RCC 7860 (cell line): Measurements from ENCODE around the gene UBE2J2.

ENCODE experiments used
- DNase-seq: peaks from one replicate; pipeline ENCODE4 v3.0.0-alpha.2; 2015; ENCODE audit warnings: low spot score
- FAIRE-seq: peaks from 2 replicates; lab custom pipeline; 2012; peaks lifted over from hg19 to GRCh38; lab: Jason Lieb, UNC

Gene UBE2J2

GRCh38 chr1:1282998-1283397, 9.3 kb upstream of the UBE2J2 start:
- no peak for FAIRE-seq
- DNase-seq, result peak; percentile 41

GRCh38 chr1:1281533-1282321, 8.1 kb upstream of the UBE2J2 start:
- no peak for FAIRE-seq

GRCh38 chr1:1280782-1281481, 7.3 kb upstream of the UBE2J2 start:
- no peak for FAIRE-seq
- DNase-seq, result no peak

More at GRCh38 chr1:1281533-1282321, 8.1 kb upstream of the UBE2J2 start:
- DNase-seq, result peak; percentile 83

- DNase-seq (no peak), FAIRE-seq (no peak)
Measured at GRCh38 chr1:1279028-1279427, 5.4 kb upstream of the UBE2J2 start.

- no peak for DNase-seq
- FAIRE-seq, result no peak
Measured at GRCh38 chr1:1278620-1279019, 5.0 kb upstream of the UBE2J2 start.

- DNase-seq (no peak), FAIRE-seq (no peak)
Measured at GRCh38 chr1:1275836-1276235, 2.2 kb upstream of the UBE2J2 start.

GRCh38 chr1:1274931-1275431, 1.3 kb upstream of the UBE2J2 start:
- DNase-seq, result no peak

GRCh38 chr1:1274299-1274930, 761 bp upstream of the UBE2J2 start:
- no peak for DNase-seq
- FAIRE-seq, result no peak

More at GRCh38 chr1:1274931-1275431, 1.3 kb upstream of the UBE2J2 start:
- no peak for FAIRE-seq

- DNase-seq (no peak), FAIRE-seq (no peak)
Measured at GRCh38 chr1:1273209-1273511, 494 bp downstream of the UBE2J2 start.

GRCh38 chr1:1272341-1273208, 1.1 kb downstream of the UBE2J2 start:
- FAIRE-seq, result no peak
- peak; percentile 31 for DNase-seq

GRCh38 chr1:1270813-1271212, 2.8 kb downstream of the UBE2J2 start:
- FAIRE-seq (no peak), DNase-seq (no peak)

- FAIRE-seq (no peak), DNase-seq (no peak)
Measured at GRCh38 chr1:1268284-1268682, 5.4 kb downstream of the UBE2J2 start.

GRCh38 chr1:1267488-1268283, 6.0 kb downstream of the UBE2J2 start:
- DNase-seq (no peak), FAIRE-seq (no peak)

- FAIRE-seq, result peak; percentile 97
- DNase-seq, result peak; percentile 99
Measured at GRCh38 chr1:1264868-1265272, 8.8 kb downstream of the UBE2J2 start.

GRCh38 chr1:1264026-1264425, 9.6 kb downstream of the UBE2J2 start:
- DNase-seq (no peak), FAIRE-seq (no peak)

- FAIRE-seq, result no peak
- DNase-seq, result no peak
Measured at GRCh38 chr1:1262758-1263157, 10.9 kb downstream of the UBE2J2 start.

- no peak for DNase-seq
- FAIRE-seq, result no peak
Measured at GRCh38 chr1:1262071-1262470, 11.6 kb downstream of the UBE2J2 start.

GRCh38 chr1:1260843-1261560, 12.7 kb downstream of the UBE2J2 start:
- FAIRE-seq (no peak), DNase-seq (no peak)

- DNase-seq (no peak), FAIRE-seq (no peak)
Measured at GRCh38 chr1:1259951-1260600, 13.6 kb downstream of the UBE2J2 start.
